ENCODE results near the gene DDX25. TPM values are rescaled to one million over a fixed set of nuclear protein-coding genes. Genes with fewer than 3 reads are reported as not detected.

DDX25 gene
- total RNA-seq, 1 donor from 2014 or later = 0.46 TPM

Other genes starting within 250 kb of the DDX25 start
- not detected for gene ACRV1, start 223.7 kb upstream of the DDX25 start, total RNA-seq
- gene PATE1, start 158.2 kb upstream of the DDX25 start, total RNA-seq = not detected
- gene PATE2, start 125.7 kb upstream of the DDX25 start, total RNA-seq = not detected
- gene PATE3, start 116.4 kb upstream of the DDX25 start, total RNA-seq = not detected
- gene PATE4, start 71.2 kb upstream of the DDX25 start, total RNA-seq = not detected
- gene HYLS1, start 16.8 kb upstream of the DDX25 start, total RNA-seq = 3.2 TPM
- gene PUS3, start 1.3 kb upstream of the DDX25 start, total RNA-seq = 11.1 TPM
- not detected for gene VSIG10L2, start 41.5 kb downstream of the DDX25 start, total RNA-seq
- gene CDON, start 158.4 kb downstream of the DDX25 start, total RNA-seq = 13.3 TPM